Measurements from ENCODE around the gene PALB2. TPM values are rescaled to one million over a fixed set of nuclear protein-coding genes. Genes with fewer than 3 reads are reported as not detected.
A peak's percentile ranks its signal among the peaks of the same experiment; 100 is the strongest.

The PALB2 gene
- total and polyA plus RNA-seq, 2 of the 13 experiments (the other 11 are each of a cell fraction or from before 2014, with no cell fraction given) = 12.1 to 40.9 TPM

DNA sequence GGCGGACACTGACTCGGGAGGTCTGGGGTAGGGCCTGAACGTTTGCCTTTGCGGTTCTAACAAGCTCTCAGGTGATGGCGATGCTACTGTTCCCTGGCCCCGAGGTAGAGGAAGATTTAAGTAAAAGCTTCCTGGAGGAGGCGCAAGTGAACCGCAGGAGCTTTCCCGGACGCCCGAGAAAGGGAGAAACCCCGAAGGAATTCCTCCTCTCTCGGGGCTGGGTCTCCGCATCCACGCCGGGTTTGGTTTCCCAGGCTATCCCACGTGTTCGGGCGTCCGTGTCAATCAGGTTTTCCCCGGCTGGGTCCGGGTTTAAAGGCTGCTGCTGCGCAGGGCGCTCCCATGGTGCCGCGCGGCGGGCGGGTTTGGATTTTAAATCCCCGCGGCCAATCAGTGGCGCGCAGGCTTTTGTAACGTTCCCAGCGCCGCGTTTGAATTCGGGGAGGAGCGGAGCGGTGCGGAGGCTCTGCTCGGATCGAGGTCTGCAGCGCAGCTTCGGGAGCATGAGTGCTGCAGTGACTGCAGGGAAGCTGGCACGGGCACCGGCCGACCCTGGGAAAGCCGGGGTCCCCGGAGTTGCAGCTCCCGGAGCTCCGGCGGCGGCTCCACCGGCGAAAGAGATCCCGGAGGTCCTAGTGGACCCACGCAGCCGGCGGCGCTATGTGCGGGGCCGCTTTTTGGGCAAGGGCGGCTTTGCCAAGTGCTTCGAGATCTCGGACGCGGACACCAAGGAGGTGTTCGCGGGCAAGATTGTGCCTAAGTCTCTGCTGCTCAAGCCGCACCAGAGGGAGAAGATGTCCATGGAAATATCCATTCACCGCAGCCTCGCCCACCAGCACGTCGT, 37.5 kb upstream of the PALB2 start, which contains the start of gene PLK1 (continued):
- TF ChIP-seq, protein P1, sequence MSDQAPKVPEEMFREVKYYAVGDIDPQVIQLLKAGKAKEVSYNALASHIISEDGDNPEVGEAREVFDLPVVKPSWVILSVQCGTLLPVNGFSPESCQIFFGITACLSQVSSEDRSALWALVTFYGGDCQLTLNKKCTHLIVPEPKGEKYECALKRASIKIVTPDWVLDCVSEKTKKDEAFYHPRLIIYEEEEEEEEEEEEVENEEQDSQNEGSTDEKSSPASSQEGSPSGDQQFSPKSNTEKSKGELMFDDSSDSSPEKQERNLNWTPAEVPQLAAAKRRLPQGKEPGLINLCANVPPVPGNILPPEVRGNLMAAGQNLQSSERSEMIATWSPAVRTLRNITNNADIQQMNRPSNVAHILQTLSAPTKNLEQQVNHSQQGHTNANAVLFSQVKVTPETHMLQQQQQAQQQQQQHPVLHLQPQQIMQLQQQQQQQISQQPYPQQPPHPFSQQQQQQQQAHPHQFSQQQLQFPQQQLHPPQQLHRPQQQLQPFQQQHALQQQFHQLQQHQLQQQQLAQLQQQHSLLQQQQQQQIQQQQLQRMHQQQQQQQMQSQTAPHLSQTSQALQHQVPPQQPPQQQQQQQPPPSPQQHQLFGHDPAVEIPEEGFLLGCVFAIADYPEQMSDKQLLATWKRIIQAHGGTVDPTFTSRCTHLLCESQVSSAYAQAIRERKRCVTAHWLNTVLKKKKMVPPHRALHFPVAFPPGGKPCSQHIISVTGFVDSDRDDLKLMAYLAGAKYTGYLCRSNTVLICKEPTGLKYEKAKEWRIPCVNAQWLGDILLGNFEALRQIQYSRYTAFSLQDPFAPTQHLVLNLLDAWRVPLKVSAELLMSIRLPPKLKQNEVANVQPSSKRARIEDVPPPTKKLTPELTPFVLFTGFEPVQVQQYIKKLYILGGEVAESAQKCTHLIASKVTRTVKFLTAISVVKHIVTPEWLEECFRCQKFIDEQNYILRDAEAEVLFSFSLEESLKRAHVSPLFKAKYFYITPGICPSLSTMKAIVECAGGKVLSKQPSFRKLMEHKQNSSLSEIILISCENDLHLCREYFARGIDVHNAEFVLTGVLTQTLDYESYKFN (CRISPR knock-in tag; conservative IDR thresholded peaks at IDR 0.05) = peak; percentile 54; the same call in 1 of the 2 replicates
- peak; percentile 81 for TF ChIP-seq ZNF883 (CRISPR knock-in tag; IDR thresholded peaks at IDR 0.05; ENCODE audit: not compliant biosample characterization)
- peak; percentile 36; the same call in 1 of the 2 replicates for TF ChIP-seq ZBTB3 (CRISPR knock-in tag; IDR thresholded peaks at IDR 0.05; ENCODE audit: borderline replicate concordance, low read depth)
- no peak for TF ChIP-seq ZNF879 (CRISPR knock-in tag; IDR thresholded peaks at IDR 0.05)
- TF ChIP-seq KAT8 (CRISPR knock-in tag; IDR thresholded peaks at IDR 0.05) = peak; percentile 90
- no peak for TF ChIP-seq ZNF678 (CRISPR knock-in tag; IDR thresholded peaks at IDR 0.05)
- no peak for TF ChIP-seq PAWR (CRISPR knock-in tag; IDR thresholded peaks at IDR 0.05; ENCODE audit: borderline replicate concordance)
- TF ChIP-seq, protein P2, sequence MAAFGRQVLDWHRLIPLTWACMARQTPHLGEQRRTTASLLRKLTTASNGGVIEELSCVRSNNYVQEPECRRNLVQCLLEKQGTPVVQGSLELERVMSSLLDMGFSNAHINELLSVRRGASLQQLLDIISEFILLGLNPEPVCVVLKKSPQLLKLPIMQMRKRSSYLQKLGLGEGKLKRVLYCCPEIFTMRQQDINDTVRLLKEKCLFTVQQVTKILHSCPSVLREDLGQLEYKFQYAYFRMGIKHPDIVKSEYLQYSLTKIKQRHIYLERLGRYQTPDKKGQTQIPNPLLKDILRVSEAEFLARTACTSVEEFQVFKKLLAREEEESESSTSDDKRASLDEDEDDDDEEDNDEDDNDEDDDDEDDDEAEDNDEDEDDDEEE (CRISPR knock-in tag; IDR thresholded peaks at IDR 0.05) = no peak
- TF ChIP-seq TAF1 (CRISPR knock-in tag; IDR thresholded peaks at IDR 0.05) = peak; percentile 89
- TF ChIP-seq GLI4 (CRISPR knock-in tag; IDR thresholded peaks at IDR 0.05; ENCODE audit: borderline replicate concordance) = peak; percentile 58; the same call in 1 of the 2 replicates
- peak; percentile 100 for TF ChIP-seq ARNT2 (CRISPR knock-in tag; IDR thresholded peaks at IDR 0.05; ENCODE audit: low read depth)
- TF ChIP-seq YY1 (IDR thresholded peaks at IDR 0.05; ENCODE audit: insufficient read depth, insufficient replicate concordance, low read depth, low read length) = peak; percentile 67
- no peak; the same call in 1 of the 2 replicates for TF ChIP-seq SIX1 (CRISPR knock-in tag; IDR thresholded peaks at IDR 0.05; ENCODE audit: borderline replicate concordance)
- peak; percentile 99 for TF ChIP-seq ZNF562 (CRISPR knock-in tag; IDR thresholded peaks at IDR 0.05; ENCODE audit: borderline replicate concordance)
- TF ChIP-seq NR2C2 (CRISPR knock-in tag; IDR thresholded peaks at IDR 0.05; ENCODE audit: borderline replicate concordance) = peak; percentile 72
- peak; percentile 53; the same call in 1 of the 2 replicates for TF ChIP-seq ZNF768 (CRISPR knock-in tag; IDR thresholded peaks at IDR 0.05)
- peak; percentile 61; the same call in 1 of the 2 replicates for TF ChIP-seq ZNF101 (CRISPR knock-in tag; IDR thresholded peaks at IDR 0.05; ENCODE audit: borderline replicate concordance, low read depth)
- no peak for TF ChIP-seq MBD4 (IDR thresholded peaks at IDR 0.05; ENCODE audit: borderline replicate concordance, low read length)
- TF ChIP-seq, protein P3, sequence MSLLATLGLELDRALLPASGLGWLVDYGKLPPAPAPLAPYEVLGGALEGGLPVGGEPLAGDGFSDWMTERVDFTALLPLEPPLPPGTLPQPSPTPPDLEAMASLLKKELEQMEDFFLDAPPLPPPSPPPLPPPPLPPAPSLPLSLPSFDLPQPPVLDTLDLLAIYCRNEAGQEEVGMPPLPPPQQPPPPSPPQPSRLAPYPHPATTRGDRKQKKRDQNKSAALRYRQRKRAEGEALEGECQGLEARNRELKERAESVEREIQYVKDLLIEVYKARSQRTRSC (CRISPR knock-in tag; IDR thresholded peaks at IDR 0.05; ENCODE audit: low read depth) = no peak
- peak; percentile 100 for TF ChIP-seq ZNF253 (CRISPR knock-in tag; IDR thresholded peaks at IDR 0.05; ENCODE audit: borderline replicate concordance)
- TF ChIP-seq, protein P4, sequence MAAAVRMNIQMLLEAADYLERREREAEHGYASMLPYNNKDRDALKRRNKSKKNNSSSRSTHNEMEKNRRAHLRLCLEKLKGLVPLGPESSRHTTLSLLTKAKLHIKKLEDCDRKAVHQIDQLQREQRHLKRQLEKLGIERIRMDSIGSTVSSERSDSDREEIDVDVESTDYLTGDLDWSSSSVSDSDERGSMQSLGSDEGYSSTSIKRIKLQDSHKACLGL (CRISPR knock-in tag; IDR thresholded peaks at IDR 0.05) = peak; percentile 98; the same call in 1 of the 2 replicates
- no peak for TF ChIP-seq ZNF644 (CRISPR knock-in tag; IDR thresholded peaks at IDR 0.05; ENCODE audit: low read depth)
- 0 out of 2 replicates have a peak, but pooled peaks have one; percentile 27 for TF ChIP-seq ZNF251 (CRISPR knock-in tag; IDR thresholded peaks at IDR 0.05)
- TF ChIP-seq ZBTB7A (CRISPR knock-in tag; IDR thresholded peaks at IDR 0.05) = peak; percentile 51; the same call in 1 of the 2 replicates

Measured in HepG2 (cell line).